ENCODE data around the gene ZNF692. TPM values are rescaled to one million over a fixed set of nuclear protein-coding genes. Genes with fewer than 3 reads are reported as not detected.
A peak's percentile ranks its signal among the peaks of the same experiment; 100 is the strongest.

The ZNF692 gene
- total RNA-seq, 6 donors from 2014 or later = 25.7 to 248 (median 34.1) TPM

- DNase-seq (peak in 1 of 2 donors; percentile 19), ATAC-seq (ENCODE audit: low FRiP score in 2 of 2) (no peak)
- 84 to 87% methylated on average over 3 of the region's 3 CpGs for WGBS, 2 donors
- H3K36me3 ChIP-seq = peaks cover 0 to 18% (median 6%) of the 10 kb centered on the region in 4 donors
- no peaks in the 10 kb centered on the region for H3K9me3 ChIP-seq
- H3K4me1 ChIP-seq = peaks cover 47 to 67% (median 54%) of the 10 kb centered on the region in 4 donors
- peak overlapping the region; percentile 48 to 91 (median 78) for H3K4me3 ChIP-seq
- no peak for TF ChIP-seq CTCF (IDR thresholded peaks at IDR 0.05)
- no peak for TF ChIP-seq EP300 (IDR thresholded peaks at IDR 0.05)
- no peak for TF ChIP-seq POLR2AphosphoS5 (IDR thresholded peaks at IDR 0.05)
- TF ChIP-seq POLR2A (IDR thresholded peaks at IDR 0.05) = no peak
- H3K27me3 ChIP-seq = no peaks in the 10 kb centered on the region
- H3K27ac ChIP-seq = peak overlapping the region in 3 of 4 donors; percentile 91 to 97 (median 94)
These were observed 34.2 kb downstream of the ZNF692 start for GRCh38 chr1:248824701-248825100.

DNA sequence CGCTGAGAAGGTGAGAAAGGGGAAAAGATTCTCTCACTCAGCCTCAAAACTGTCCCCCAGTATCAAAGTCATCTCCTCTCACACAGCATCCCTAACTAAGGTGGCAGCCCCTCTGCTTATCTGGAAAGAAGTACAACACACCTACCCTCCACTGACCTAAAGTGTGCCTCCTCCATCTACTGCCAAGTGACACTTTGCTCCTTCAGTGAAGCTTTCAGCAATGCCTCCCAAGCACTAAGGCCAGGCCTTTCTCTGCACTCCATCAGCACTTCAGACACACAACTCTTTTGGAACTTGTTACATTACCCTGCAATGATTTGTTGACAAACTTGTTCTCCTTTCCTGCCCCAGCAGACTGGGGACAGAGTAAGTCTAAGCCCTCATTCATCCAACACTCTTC lies 34.6 kb downstream of the ZNF692 start:
- peaks cover 47 to 67% (median 56%) of the 10 kb centered on the region in 4 donors for H3K4me1 ChIP-seq
- H3K4me3 ChIP-seq = peak overlapping the region in 3 of 4 donors; percentile 68 to 91 (median 89)
- WGBS, 2 donors = 91 to 95% methylated on average over 1 of the region's 1 CpG
- ATAC-seq (ENCODE audit: low FRiP score in 2 of 2) = no peak
- peaks cover 0 to 19% (median 6%) of the 10 kb centered on the region in 4 donors for H3K36me3 ChIP-seq
- H3K27ac ChIP-seq = peak overlapping the region in 2 of 4 donors; percentile 94 to 97
- H3K27me3 ChIP-seq = no peaks in the 10 kb centered on the region
- no peak for TF ChIP-seq POLR2A (IDR thresholded peaks at IDR 0.05)
- no peak for TF ChIP-seq EP300 (IDR thresholded peaks at IDR 0.05)
- no peak for TF ChIP-seq POLR2AphosphoS5 (IDR thresholded peaks at IDR 0.05)
- no peak for DNase-seq
- H3K9me3 ChIP-seq = no peaks in the 10 kb centered on the region

DNA sequence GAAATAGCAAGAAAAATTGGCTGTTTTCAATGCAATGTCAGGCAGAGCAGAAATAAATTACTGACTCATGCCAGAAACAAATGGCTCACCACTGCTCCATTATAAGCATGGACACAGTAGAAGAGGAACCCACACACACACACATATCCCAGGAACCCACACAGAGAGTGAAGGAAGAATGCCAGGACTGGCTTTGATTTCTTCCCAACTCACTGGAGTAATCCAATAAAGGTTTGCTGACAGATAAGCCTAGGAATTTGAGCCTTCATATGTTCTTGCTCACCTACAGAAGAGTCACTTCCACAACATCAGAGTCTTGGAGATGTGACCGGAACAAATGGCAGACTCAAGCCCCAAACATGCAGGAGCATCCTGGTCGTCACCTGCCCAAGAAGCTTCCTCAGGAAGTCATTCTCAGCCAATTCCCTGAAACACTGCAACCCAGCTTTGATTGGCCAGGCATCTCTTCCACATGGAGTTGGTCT lies 35.3 kb downstream of the ZNF692 start:
- TF ChIP-seq POLR2AphosphoS5 (IDR thresholded peaks at IDR 0.05) (no peak), EP300 (IDR thresholded peaks at IDR 0.05) (no peak), POLR2A (IDR thresholded peaks at IDR 0.05) (no peak), CTCF (IDR thresholded peaks at IDR 0.05) (no peak)
- Histone ChIP-seq H3K4me1 (peaks cover 47 to 70% (median 63%) of the 10 kb centered on the region in 4 donors), H3K27ac (peak overlapping the region in 1 of 4 donors; percentile 63), H3K27me3 (no peaks in the 10 kb centered on the region), H3K9me3 (no peaks in the 10 kb centered on the region), H3K36me3 (peaks cover 0 to 23% (median 7%) of the 10 kb centered on the region in 4 donors), H3K4me3 (peak overlapping the region in 2 of 4 donors; percentile 68 to 91)
- WGBS, 2 donors = 70% methylated on average over 2 of the region's 2 CpGs; no CpG with 5 or more reads in 1 of the 2 donors
- DNase-seq (peak in 1 of 2 donors; percentile 18), ATAC-seq (ENCODE audit: low FRiP score in 2 of 2) (no peak)

GRCh38 chr1:248822148-248823032 lies 36.5 kb downstream of the ZNF692 start:
- ATAC-seq (ENCODE audit: low FRiP score in 2 of 2) = no peak
- Histone ChIP-seq H3K9me3 (no peaks in the 10 kb centered on the region), H3K4me1 (peaks cover 47 to 76% (median 66%) of the 10 kb centered on the region in 4 donors), H3K36me3 (peaks cover 0 to 23% (median 8%) of the 10 kb centered on the region in 4 donors), H3K27ac (peak overlapping the region in 3 of 4 donors; percentile 43 to 63 (median 57)), H3K4me3 (peak overlapping the region in 1 of 4 donors; percentile 68), H3K27me3 (no peaks in the 10 kb centered on the region)
- WGBS, 2 donors = 85% methylated on average over 15 of the region's 15 CpGs
- peak in 1 of 2 donors; percentile 15 for DNase-seq
- TF ChIP-seq EP300 (IDR thresholded peaks at IDR 0.05) (no peak), POLR2AphosphoS5 (IDR thresholded peaks at IDR 0.05) (no peak), POLR2A (IDR thresholded peaks at IDR 0.05) (no peak), CTCF (IDR thresholded peaks at IDR 0.05) (no peak)

DNA sequence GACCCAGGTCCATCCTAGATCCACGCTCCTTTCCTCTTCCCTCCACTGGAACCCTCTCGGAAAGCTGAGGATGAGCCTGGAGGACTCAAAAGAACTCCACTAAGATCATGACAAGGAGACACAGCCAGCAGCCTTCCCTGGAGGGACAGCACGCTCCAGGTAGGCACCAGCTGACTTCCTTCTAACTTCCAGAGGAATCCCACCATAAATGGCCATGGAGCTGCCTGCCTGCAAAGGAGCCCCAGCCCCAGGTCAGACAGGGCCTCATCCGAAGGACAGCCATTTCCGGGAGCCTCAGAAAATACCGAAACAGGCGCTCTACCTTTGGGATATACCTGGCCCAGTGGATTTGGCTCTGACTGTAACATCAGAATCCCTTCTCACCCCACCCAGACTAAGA lies 37.2 kb downstream of the ZNF692 start:
- TF ChIP-seq POLR2AphosphoS5 (IDR thresholded peaks at IDR 0.05) (no peak), EP300 (IDR thresholded peaks at IDR 0.05) (no peak), CTCF (IDR thresholded peaks at IDR 0.05) (no peak), POLR2A (IDR thresholded peaks at IDR 0.05) (no peak)
- H3K4me1 ChIP-seq = peaks cover 42 to 73% (median 60%) of the 10 kb centered on the region in 4 donors
- DNase-seq (no peak), ATAC-seq (ENCODE audit: low FRiP score in 2 of 2) (no peak)
- no peak overlapping the region for H3K4me3 ChIP-seq
- peaks cover 0 to 29% (median 12%) of the 10 kb centered on the region in 4 donors for H3K36me3 ChIP-seq
- no peaks in the 10 kb centered on the region for H3K27me3 ChIP-seq
- 92 to 97% methylated on average over 3 to 7 of the region's 7 CpGs for WGBS, 2 donors
- H3K27ac ChIP-seq = peak overlapping the region in 2 of 4 donors; percentile 43 to 63
- no peaks in the 10 kb centered on the region for H3K9me3 ChIP-seq

Measured in upper lobe of left lung (tissue), 6 donors.